GM18861 (cell line): ENCODE measurements around the gene TRAF3IP1.

Experiments
- ATAC-seq: cut with Tn5 transposase; IDR thresholded peaks from one replicate; pipeline ENCODE4 v1.9.1; 2021; ENCODE audit not compliant: unreplicated experiment

Gene TRAF3IP1

DNA sequence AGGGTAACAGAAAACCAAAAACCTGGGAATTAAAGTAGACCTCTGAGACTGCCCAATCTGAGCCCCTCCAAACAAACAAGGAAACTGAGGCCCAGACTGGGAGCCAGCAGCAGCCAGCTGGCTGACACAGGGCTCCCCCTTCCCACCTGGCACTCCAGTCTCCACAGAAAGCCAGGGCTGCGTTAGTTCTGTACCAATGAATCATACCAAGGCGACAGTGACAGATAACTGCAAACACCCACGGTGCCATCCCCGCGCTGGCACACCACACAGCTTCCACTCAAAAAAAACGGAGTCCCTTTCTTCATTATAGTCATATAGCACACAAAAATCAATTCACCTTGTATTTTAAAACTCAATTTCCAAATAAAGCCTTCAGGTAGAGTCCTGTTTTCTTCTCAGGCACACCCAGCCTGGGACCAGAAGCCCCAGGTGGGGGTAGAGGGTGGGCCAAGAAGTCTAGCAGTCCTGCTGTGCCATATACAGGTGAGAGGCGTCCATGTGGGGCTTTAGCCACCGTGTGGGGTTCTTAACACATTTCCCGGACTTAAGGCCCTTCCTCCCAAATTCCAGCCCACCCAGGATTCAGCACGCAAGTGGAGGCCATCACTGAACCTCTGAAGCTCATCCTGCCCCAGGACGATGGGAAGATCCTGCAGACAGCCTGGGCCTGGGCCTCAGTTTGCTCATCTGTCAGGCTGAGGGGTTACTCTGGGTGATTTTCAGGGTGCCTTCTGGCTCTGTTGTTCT, 33.2 kb upstream of the TRAF3IP1 start:
- no peak for ATAC-seq

DNA sequence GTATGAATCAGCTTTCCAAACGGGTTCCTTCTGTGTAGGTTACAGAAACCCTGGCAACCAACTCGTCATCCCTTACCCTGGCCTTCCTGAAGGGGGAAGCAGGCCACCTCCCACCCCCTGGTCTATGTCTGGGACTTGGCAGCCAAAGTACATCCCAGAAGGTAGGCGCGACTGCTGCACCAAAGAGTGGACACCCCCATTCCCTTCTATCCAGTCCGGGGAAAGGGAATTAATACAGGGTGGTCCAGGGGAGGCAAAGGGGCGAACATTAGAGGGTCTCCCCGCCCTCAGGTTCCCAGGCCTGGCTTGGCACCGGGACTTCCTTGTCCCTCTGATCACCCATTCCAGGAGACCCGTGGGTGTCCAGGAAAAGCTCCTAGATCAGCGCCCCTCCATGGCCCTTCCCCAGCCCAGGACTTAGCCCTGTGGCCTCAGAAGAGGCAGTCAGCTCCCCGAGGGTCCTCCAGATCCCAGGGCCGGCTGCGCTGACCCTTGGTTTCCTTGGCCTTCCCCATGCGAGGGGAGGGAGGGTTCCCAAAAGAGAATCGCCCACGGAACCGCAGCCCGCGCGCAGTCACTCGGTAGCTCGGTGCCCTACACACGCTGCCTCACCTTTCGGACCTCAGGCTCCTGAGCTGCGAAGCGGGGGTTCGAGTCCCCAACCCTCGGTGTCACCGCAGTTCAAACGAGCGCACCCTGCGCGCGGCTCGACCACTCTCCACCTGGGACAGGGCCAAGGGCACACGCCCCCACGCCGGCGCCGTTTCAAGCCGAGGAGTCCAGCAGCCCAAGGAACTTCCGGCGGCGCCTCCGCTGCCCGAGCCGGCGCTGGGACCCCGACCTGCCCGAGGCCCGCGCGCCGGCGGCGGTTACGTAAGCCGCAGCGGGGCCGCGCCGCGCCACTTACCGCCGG, 32.3 kb upstream of the TRAF3IP1 start, which contains the start of gene PER2:
Gene PER2, minus strand, starts transcription at position 874 of the 913 bp plus-strand sequence. CDS start 10,674 bp downstream, outside the sequence.
- ATAC-seq: peak; percentile 19

GRCh38 chr2:238288650-238289573, 31.4 kb upstream of the TRAF3IP1 start:
- peak; percentile 84 for ATAC-seq

- no peak for ATAC-seq
These were observed 30.7 kb upstream of the TRAF3IP1 start for GRCh38 chr2:238289574-238289973.

DNA sequence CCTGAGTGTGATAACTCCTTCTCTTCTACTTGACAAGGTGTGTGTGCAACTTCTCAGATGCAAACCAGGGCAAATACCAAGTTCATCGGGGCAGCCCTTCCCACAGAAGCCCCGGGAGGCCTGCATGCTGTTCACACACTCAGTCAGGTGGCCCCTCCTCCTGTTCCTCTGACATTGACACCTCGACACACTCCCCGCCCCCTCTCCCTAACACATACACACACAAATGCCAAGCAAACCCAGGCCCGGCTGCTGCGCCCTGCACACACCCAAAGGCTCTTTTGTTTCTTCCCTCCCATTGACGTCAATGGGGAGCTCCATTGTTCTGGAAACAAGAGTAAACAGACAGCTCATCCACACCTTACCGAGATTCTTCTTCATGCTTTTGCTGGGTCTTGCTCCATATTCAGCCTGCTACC, 30.2 kb upstream of the TRAF3IP1 start:
- ATAC-seq: no peak

DNA sequence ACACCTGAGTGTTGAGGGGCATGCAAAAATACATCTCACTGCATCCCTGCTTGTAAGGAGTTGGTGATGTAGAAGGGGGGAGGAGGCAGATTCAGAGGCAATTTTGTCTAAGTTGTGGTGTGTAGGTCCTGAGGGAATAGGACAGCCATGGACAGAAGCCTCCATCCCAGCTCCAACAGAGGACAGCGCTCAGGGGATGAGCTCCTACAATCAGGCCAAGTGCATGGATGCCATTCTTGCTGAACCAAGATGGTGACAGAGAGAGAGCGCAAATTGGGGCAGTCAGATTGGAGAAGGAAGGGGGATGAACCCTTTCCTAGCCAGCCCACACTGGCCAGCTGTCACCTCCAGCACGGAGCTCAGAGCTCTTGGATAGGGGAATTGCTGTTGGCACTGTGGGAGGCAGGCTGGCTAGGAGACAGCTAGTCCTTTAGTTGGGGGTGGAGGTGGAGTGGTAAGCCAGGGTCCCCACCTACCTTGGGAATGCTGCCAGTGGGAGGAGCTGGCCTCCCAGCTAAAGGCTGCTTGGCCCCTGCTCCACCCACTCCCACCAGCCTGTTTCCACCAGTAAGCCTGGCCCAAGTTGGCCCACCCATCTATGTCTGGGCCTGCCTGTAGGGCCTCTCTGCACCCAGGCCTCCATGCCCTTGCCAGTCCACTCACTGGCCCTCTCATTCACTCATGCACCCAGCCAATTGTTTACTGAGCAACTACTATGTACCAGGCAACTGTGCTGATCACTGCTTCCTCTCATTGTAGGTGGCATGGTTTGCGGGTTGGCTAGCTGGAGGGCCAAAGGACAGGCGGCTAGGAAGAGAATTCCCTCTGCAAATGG, 29.4 kb upstream of the TRAF3IP1 start:
- no peak for ATAC-seq

DNA sequence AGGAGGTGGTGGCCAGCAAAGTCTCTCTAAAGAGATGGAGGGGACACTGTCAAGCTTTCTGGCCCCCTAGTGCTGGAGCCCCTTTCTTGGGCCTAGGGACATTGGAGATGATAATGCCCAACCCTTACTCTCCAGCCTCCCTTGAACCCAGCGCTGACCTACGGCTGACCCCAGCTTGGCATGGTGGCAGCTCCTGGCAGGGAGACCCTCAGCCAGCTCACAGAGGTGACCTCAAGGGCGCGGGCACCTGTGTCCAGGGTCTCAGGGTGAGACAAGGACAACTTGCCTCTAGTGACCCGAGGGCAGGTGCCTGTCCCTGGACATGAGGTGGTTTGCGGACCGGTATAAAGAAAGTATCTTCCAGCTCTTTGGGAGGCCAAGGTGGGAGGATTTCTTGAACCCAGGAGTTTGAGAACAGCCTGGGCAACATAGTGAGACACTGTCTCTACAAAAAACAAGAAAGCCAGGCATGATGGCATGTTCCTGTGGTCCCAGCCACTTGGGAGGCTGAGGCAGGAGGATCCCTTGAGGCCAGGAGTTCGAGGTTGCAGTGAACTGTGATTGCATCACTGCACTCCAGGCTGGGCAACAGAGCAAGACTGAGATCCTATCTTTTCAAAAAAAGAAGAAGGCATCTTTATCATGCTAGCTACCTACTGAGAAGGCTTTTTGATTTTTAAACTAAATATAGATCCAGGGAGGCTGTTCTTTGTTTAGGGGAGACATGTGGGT, 28.6 kb upstream of the TRAF3IP1 start:
- no peak for ATAC-seq

DNA sequence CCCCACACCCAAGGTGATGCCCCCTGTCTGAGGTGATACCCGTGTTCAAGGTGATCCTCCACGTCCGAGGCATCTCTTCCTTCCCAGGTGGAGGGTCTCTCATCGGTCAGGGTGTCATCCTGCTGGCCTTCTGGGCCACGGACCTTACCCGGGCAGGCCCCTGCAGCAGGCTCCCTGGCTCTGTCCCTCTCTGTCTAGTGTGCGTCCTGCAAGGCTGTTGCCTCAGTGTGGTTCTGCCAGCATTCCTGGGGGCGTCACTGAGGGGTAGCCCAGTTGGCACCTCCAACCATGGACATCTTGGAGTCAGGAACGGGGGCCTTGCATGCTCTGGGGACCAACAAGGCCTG, 26.3 kb upstream of the TRAF3IP1 start:
- no peak for ATAC-seq

DNA sequence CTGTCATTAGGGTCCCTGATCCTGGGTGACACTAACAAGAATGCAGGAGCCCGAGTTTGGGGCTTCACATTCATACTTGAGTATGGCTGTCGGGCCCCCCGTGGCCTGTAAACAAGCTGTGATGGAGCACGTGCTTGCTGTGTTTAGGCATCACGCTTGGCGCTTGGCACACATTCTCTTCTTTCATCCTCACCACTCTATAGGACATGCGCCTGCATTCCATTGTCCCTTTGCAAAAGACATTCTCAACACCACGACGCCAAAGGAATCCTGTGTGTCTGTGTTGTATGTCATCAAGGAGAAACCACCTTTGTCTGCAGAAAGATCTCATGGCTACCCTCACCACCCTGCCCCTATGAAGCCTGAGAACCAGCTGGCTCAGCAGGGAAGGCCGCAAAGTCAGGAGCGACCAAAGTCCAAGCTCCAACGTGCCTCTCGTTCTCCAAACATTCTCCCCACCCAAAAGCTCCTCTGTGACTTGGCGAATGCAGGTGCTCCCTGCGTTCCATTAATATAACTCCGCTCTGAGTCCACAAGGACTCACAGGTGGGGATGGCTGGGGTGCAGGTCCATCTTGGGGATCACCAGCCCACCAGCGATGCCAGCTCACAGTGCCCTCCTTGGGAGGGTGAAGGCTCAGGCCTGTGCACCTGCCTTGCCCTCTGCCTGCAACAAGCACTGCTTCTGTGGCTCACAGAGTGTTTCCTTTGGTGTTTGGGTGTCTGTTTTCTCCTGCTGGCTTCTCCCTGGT, 25.8 kb upstream of the TRAF3IP1 start:
- no peak for ATAC-seq

DNA sequence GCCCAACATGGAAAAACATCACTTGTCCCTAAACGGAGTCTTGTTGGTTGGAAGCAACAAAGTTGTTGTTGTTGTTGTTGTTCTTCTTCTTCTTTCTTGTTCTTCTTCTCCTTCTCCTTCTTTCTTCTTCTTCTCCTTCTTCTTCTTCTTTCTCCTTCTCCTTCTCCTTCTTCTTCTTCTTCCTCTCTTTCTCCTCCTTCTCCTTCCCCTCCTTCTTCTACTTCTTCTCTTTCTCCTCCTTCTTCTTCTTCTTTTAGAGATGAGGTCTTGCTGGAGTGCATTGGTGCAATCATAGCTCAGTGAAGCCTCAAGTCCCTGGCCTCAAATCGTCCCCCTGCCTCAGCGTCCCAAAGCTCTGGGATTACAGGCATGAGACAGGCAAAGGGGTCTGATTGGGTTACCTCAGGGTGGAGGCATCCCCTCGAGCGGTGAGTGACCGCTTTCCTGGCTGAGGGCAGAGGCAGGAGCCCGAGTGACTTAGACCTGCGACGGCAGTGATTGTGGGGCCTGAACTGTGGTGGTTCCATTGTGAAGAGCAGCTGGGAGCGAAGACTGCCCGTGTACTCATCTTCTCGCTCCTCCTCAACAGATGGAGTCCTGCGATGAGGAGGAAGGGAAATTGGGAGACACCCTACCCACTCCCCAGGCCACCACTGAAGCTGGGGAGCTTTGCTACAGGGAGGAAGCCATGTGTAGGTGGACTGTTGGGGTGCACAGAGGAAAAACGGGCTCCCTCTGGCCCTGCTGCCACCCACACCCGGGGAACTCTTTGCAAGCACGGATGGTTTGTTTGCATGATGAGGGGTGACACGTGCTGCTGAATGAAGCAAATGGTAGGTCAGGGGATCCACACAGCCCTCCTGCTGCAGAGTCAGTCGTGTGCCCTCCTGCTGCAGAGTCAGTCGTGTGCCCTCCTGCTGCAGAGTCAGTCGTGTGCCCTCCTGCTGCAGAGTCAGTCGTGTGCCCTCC, 24.9 kb upstream of the TRAF3IP1 start:
- no peak for ATAC-seq

- ATAC-seq: no peak
These were observed 23.5 kb upstream of the TRAF3IP1 start for GRCh38 chr2:238296638-238297457.

- ATAC-seq: no peak
These were observed 20.5 kb upstream of the TRAF3IP1 start for GRCh38 chr2:238299803-238300202.

GRCh38 chr2:238302087-238302486, 18.2 kb upstream of the TRAF3IP1 start:
- ATAC-seq: no peak

- no peak for ATAC-seq
These were observed 17.6 kb upstream of the TRAF3IP1 start for GRCh38 chr2:238302751-238303150.

GRCh38 chr2:238304116-238304515, 16.2 kb upstream of the TRAF3IP1 start:
- no peak for ATAC-seq

DNA sequence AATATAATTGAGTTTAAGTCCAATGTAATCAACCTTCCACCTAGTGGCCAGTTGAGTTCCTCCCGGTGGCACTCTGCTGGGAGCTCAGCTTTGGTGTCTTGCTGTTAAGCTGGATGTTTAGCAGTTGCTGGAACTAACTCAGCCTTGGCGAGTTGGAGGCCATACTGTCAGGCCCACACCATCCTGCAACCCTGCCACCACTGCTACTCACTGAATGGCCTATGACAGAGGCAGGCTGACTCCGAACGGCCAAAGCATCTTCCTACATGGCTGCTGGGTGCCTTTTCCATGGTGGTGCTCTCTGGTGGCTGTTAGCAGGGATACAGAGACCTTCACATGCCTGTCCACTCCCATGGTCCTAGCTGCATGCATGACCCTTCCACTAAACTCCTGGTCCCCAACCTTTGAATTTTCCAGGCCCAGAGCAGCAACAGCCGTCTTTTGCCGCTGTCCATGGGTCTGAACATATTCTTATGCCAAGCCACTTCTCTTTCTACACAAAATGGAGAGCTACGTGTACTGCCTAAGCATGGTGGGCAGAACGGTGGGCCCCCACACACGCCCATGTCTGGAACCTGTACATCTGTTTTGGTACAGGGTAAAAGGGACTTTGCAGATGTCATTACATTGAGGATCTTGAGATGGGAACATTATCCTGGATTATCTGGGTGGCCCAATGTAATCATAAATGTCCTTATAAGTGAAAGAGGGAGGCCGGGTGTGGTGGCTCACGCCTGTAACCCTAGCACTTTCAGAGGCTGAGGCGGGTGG, 15.0 kb upstream of the TRAF3IP1 start:
- no peak for ATAC-seq
